ENCODE data around the gene CMTM7.
A peak's percentile ranks its signal among the peaks of the same experiment; 100 is the strongest.

CMTM7 gene

GRCh38 chr3:32374788-32375595, 16.7 kb upstream of the CMTM7 start:
- in situ Hi-C loops (cut with HindIII; ENCODE audit: low pct_ligation_motif_present, low sequenced_read_pairs): no loop called here
- no peak overlapping the region for H3K4me3 ChIP-seq (ENCODE audit: low read depth, low read length)
- no peaks in the 10 kb centered on the region for H3K27me3 ChIP-seq (replicated peaks)
- DNase-seq: peak; percentile 75
- TF ChIP-seq CTCF (IDR thresholded peaks at IDR 0.05; ENCODE audit: low read depth, low read length, missing control alignments): peak; percentile 59
- no peaks in the 10 kb centered on the region for H3K36me3 ChIP-seq (replicated peaks)
- H3K27ac ChIP-seq: no peak overlapping the region

DNA sequence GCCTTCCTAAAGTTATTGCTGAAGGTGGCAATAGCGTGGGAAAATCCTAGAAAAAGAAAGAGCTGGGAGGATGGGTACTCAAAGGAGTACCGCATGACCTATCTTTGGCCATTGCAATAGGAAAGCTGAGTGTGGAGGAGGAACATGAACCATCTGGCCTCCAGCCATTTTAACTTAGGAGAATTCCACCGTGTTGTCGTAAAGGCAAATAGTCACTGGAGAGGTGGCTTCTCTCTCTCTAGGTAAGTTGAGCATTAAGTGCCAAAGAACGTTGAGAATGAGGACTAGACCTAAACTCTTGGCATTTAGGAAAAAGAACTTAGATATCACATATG, 16.1 kb upstream of the CMTM7 start:
- TF ChIP-seq CTCF (IDR thresholded peaks at IDR 0.05; ENCODE audit: low read depth, low read length, missing control alignments): no peak
- in situ Hi-C loops (cut with HindIII; ENCODE audit: low pct_ligation_motif_present, low sequenced_read_pairs): no loop called here
- no peak for DNase-seq
- Histone ChIP-seq H3K4me3 (ENCODE audit: low read depth, low read length) (no peak overlapping the region), H3K27ac (no peak overlapping the region), H3K27me3 (replicated peaks) (no peaks in the 10 kb centered on the region), H3K36me3 (replicated peaks) (no peaks in the 10 kb centered on the region)

DNA sequence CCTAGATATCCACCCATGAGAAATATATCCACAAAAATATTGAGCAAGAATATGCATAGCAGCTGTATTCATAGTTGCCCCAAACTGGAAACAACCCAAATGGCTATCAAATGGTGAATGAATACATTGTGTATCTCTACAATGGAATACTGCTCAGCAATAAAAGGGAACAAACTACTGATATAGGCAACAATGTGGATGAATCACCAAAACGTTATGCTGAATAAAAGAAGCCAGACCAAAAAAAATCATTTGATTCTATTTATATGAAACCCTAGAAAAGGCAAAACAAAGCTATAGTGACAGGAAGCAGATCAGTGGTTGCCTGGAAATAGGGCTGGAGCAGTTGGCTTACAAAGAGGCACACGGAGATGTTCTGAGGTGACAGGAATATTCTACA, 15.5 kb upstream of the CMTM7 start:
- in situ Hi-C loops (cut with HindIII; ENCODE audit: low pct_ligation_motif_present, low sequenced_read_pairs): no loop called here
- no peak for TF ChIP-seq CTCF (IDR thresholded peaks at IDR 0.05; ENCODE audit: low read depth, low read length, missing control alignments)
- Histone ChIP-seq H3K27ac (no peak overlapping the region), H3K4me3 (ENCODE audit: low read depth, low read length) (no peak overlapping the region), H3K27me3 (replicated peaks) (no peaks in the 10 kb centered on the region), H3K36me3 (replicated peaks) (no peaks in the 10 kb centered on the region)
- peak; percentile 21 for DNase-seq

DNA sequence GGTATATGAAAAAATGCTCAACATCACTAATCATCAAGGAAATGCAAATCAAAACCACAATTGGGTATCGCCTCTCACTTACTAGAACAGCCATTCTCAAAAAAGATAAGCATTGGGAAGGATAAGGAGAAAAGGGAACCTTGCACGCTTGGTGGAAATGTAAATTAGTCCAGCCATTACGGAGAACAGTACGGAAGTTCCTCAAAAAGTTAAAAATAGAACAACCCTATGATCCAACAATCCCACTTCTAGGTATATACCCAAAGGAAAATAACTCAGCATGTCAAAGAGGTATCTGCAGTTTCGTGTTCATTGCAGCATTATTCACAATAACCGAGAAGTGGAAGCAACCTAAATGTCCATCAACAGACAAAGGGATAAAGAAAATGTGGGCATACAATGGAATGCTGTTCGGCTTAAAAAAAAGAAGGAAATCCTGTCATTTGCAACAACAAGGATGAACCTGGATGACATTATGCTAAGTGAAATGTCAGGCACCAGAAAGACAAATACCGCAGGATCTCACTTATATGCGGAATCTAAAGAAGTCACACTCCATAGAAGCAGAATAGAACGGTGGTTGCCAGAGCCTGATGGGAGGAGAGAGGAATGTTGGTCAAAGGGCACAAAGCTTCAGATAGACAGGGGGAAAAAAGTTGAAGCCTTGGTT, 11.7 kb upstream of the CMTM7 start:
- no peak for TF ChIP-seq CTCF (IDR thresholded peaks at IDR 0.05; ENCODE audit: low read depth, low read length, missing control alignments)
- Histone ChIP-seq H3K27ac (no peak overlapping the region), H3K36me3 (replicated peaks) (no peaks in the 10 kb centered on the region), H3K27me3 (replicated peaks) (no peaks in the 10 kb centered on the region), H3K4me3 (ENCODE audit: low read depth, low read length) (no peak overlapping the region)
- in situ Hi-C loops (cut with HindIII; ENCODE audit: low pct_ligation_motif_present, low sequenced_read_pairs): no loop called here
- no peak for DNase-seq

DNA sequence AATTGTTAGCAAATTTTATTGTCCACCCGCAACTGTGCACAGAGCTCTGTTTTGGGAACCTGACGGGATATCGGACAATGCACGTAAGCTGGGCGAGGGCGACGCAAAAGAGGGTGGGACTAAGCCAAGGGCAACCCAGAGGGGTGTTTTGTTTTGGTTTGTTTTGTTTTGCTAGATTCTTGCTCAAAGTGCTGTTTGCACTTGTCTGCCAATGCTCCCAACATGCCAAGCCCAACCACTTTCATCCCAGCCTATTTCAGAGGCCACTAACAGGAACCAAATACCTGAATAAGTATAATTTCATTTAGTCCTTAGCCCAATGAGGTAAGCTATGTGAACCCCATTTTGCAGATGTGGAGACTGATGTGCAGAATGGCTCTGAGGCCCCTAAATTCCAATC, 9.7 kb upstream of the CMTM7 start:
- DNase-seq: no peak
- in situ Hi-C loops (cut with HindIII; ENCODE audit: low pct_ligation_motif_present, low sequenced_read_pairs): no loop called here
- H3K36me3 ChIP-seq (replicated peaks): no peaks in the 10 kb centered on the region
- no peak overlapping the region for H3K27ac ChIP-seq
- no peaks in the 10 kb centered on the region for H3K27me3 ChIP-seq (replicated peaks)
- H3K4me3 ChIP-seq (ENCODE audit: low read depth, low read length): no peak overlapping the region
- no peak for TF ChIP-seq CTCF (IDR thresholded peaks at IDR 0.05; ENCODE audit: low read depth, low read length, missing control alignments)
